Suprapubic skin (tissue), 4 donors: ENCODE data around the gene ABHD3.
"Not testable (repeated sequence)": the region's sequence is repeated elsewhere in the genome, so short reads cannot be mapped to it uniquely, and the experiment has no call there.

Experiments
- POLR2A ChIP-seq, 2 donors: fragments of 450-650 bp; IDR thresholded peaks; one replicate each; pipeline ENCODE4 v1.6.1; 2017; ENCODE audit warnings: antibody characterized with exemption in 2 of 2, mild to moderate bottlenecking in 2 of 2, moderate library complexity in 2 of 2
- POLR2AphosphoS5 ChIP-seq, 3 donors: sonication (generic); formaldehyde crosslinking; IDR thresholded peaks; one replicate each; pipeline ENCODE4 v1.6.1; 2017; ENCODE audit warnings: antibody characterized with exemption in 3 of 3
- TF ChIP-seq, protein P1 (sequence below), 2 donors: fragments of 200-600 bp in 1 of 2; fragments of 450-650 bp in 1 of 2; sonication (generic) in 1 of 2; IDR thresholded peaks; one replicate each; pipeline ENCODE4 v1.5.1; 2016 to 2019; ENCODE audit warnings: antibody characterized with exemption in 2 of 2, mild to moderate bottlenecking in 1 of 2, moderate library complexity in 1 of 2

DNA sequence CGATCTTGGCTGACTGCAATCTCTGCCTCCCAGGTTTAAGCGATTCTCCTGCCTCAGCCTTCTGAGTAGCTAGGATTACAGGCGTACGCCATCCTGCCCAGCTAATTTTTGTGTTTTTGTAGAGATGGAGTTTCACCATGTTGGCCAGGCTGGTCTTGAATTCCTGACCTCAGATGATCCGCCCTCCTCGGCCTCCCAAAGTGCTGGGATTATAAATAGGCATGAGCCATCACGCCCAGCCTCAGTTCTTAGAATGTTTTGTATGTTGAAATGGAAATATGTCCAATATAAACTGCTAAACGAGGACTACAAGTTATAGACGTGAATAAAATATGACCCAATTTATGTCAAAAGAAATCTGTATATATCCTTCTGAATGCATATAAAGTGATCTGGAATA, 82.9 kb downstream of the ABHD3 start:
- TF ChIP-seq, protein P1, sequence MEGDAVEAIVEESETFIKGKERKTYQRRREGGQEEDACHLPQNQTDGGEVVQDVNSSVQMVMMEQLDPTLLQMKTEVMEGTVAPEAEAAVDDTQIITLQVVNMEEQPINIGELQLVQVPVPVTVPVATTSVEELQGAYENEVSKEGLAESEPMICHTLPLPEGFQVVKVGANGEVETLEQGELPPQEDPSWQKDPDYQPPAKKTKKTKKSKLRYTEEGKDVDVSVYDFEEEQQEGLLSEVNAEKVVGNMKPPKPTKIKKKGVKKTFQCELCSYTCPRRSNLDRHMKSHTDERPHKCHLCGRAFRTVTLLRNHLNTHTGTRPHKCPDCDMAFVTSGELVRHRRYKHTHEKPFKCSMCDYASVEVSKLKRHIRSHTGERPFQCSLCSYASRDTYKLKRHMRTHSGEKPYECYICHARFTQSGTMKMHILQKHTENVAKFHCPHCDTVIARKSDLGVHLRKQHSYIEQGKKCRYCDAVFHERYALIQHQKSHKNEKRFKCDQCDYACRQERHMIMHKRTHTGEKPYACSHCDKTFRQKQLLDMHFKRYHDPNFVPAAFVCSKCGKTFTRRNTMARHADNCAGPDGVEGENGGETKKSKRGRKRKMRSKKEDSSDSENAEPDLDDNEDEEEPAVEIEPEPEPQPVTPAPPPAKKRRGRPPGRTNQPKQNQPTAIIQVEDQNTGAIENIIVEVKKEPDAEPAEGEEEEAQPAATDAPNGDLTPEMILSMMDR (IDR thresholded peaks at IDR 0.05) = not testable (repeated sequence)
- not testable (repeated sequence) for TF ChIP-seq POLR2AphosphoS5, POLR2A (IDR thresholded peaks at IDR 0.05)
